Stimulated activated CD8-positive, alpha-beta memory T cell treated with anti-CD3 and anti-CD28 coated beads, Interleukin-15, amount 100 ng/mL, for 24 hours (primary cell): ENCODE measurements around the gene SLC46A2.

Source experiments
- DNase-seq: peaks from one replicate; pipeline ENCODE4 v3.0.0-alpha.2; 2020; ENCODE audit warnings: low read depth

SLC46A2 gene, protein sequence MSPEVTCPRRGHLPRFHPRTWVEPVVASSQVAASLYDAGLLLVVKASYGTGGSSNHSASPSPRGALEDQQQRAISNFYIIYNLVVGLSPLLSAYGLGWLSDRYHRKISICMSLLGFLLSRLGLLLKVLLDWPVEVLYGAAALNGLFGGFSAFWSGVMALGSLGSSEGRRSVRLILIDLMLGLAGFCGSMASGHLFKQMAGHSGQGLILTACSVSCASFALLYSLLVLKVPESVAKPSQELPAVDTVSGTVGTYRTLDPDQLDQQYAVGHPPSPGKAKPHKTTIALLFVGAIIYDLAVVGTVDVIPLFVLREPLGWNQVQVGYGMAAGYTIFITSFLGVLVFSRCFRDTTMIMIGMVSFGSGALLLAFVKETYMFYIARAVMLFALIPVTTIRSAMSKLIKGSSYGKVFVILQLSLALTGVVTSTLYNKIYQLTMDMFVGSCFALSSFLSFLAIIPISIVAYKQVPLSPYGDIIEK

GRCh38 chr9:112890106-112891081 lies at the start of gene SLC46A2:
SLC46A2 (minus strand) TSS chr9:112890876; CDS start chr9:112890681, 195 bp downstream.
- DNase-seq = no peak

DNA sequence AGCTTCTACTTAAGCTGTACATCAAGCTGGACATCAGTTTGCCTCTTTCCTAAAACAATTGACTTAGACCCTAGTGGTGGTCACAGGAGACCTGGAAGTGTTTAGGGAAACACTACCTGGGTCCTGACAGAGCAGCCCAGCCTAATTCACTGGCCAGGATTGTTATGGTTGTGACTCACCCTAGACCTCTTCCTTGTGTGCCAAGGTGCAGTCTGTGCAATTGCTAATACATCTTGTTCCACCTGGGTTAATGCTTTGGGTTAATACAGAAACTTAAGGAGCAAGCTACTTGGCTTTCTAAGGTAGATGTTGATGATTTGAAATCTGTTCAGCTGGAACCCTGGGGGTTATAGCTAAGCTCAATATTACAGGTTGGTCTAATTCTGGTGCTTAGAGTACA lies 48.7 kb upstream of the SLC46A2 start:
- DNase-seq = no peak

DNA sequence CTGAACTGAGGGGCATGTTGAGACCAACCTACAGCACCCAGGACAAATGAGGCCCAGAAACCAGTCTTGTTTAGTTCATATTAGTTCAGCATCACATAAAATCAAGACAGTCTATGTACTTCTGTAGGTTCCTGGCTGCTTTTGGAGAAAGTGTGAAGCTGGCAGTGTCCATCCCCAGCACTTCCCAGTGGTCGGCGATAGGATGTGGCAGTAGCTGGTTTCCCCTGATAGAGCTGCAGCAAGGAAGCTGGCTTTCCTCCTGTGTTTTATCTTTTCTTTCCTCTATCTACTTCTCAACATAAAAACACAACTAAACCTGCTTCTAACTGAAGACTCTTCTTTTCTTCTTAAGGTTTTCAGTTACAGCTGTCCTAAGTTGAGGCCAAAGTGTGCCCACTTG lies 43.0 kb upstream of the SLC46A2 start:
- DNase-seq = no peak

DNA sequence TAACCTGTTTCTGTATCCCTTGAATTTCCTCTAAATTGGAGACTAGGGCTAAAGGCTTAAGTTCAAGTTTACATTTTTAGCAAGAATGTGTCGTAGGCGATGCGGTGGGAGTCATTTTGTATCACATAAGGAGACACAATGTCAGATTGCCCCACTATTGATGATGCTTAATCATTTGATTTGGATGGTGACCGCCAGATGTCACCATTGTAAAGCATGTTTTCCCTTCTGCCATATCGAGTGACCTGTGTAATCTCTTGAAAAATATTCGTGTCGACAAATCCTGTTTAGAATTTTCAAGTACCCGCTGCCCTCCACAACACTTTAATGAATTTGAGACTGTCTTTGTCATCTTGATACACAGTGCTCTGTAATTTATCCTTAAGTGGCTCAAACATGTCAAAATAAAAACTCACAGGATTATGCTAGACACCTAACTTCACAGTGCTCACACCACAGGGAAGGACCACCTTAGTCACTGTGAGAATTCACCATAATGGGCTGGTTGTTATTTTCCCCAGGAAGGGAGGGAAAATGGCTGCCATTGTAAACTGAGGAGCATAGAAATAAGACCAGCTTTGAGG lies 34.5 kb upstream of the SLC46A2 start:
- DNase-seq = no peak

DNA sequence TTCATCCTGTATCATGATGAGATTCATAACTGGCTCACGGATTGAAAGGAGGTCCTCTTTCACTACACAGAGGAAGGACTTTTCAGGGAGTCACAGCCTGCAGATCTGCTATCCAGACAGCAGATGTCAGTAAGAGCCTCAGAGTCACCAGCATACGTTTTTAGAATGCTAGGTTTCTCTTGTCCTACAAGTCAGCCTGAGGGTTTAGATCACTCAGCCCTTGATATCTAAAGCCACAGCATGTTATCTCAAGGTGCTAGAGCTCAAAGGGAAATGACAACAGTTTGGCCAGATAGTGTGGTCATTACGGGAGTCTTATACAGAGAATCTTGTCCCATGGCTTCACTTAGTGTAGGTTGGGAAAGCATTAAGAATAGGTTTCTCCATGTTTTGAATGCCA lies 30.9 kb upstream of the SLC46A2 start:
- DNase-seq = no peak

GRCh38 chr9:112917987-112918362 lies 27.3 kb upstream of the SLC46A2 start:
- no peak for DNase-seq

DNA sequence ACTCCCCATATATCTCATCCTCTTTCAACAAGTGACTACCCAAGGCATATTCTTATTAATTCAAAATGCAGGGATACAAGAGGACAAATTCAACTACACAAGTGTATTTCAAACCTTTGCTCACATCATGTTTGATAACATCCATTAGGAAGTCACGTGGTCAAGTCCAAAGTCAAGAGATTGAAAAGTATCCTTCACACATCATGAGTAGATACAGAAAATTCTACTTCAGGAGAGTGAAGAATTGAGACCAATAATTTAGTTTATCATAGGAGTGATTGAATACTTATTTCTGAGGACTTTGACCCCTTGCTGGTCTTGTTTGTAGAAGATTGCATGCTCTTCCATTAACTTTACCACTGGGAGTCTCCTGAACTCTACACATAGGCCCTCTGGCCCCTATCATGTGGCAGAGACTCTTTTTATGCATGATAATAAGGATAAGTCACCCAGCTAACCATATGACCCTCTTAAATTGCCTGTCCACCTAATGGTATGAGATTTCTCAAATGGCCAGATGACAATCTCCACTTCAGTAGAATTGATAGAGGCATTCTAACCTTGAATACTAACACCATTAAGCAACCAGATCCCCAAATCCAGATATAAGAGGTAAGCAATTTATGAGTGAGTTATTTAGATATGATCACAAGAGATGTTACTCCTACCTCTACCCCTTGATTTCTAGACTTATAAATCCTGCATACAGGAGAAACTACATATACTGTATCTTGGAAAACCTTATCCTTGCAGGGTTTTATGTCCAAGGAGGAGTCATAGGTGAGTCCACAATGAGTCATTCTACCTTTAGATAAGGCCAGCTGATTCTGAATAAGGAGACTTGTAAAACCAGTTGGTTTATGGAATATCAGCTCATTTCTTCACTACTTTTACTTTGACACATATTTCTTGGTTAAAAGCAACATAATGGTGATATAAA lies 26.6 kb upstream of the SLC46A2 start:
- DNase-seq = no peak

GRCh38 chr9:112914524-112914923 lies 23.8 kb upstream of the SLC46A2 start:
- DNase-seq = no peak

- DNase-seq = no peak
Observed at GRCh38 chr9:112913326-112913725, 22.6 kb upstream of the SLC46A2 start.

DNA sequence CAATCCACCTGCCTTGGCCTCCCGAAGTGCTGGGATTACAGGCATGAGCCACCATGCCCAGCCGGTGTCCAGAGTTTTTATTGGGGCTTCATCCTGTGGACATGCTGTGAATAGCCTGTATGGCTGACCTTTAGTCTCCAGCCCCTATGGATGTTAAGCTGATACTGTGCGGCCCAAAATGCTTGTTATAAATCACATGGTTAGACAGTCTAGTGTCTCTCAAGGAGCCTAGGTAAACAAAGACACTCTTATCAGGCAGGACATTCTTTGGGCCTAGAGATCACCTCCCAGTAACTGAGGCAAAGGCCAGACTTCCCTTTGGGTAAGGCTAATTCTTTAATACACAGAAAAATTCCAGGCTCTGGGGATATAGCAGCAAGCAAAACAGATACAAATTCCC lies 22.0 kb upstream of the SLC46A2 start:
- DNase-seq = no peak

DNA sequence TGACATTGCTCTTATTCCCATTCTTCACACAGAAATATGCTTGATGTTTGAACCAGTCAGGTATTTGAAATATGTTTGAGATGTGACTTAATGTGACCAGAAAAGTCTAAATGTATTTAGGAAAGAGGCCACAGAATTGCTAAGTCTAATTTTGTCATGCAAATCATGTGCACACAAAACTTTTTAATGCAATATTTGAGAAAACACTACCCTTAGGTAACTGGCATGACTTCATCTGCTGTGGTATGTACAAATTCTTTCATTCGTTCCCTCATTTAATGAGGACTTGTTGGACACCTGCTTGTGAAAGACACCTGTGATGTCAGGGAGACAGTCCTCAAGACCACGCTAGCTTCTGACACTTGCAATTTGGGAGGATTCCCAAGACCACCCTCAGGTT lies 21.1 kb upstream of the SLC46A2 start:
- DNase-seq = no peak

GRCh38 chr9:112905084-112905483 lies 14.4 kb upstream of the SLC46A2 start:
- no peak for DNase-seq

DNA sequence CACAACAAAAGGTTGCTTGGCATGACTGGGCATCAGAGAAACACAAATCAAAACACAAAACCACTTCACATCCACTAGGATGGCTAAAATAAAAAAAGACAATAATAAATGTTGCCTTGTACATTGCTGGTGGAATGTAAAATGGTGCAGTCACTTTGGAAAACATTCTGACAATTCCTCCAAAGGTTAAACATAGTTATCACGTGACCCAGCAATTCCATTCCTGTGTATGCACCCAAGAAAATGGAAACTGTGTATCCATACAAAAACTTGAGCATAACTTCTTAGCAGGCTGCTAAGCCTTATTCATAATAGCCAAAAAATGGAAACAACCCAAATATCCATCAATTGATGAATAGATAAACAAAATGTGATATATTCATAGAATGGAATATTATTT lies 10.2 kb upstream of the SLC46A2 start:
- no peak for DNase-seq

- DNase-seq = no peak
Observed at GRCh38 chr9:112900488-112900887, 9.8 kb upstream of the SLC46A2 start.

GRCh38 chr9:112898872-112899311 lies 8.2 kb upstream of the SLC46A2 start:
- no peak for DNase-seq

- DNase-seq = no peak
Observed at GRCh38 chr9:112896131-112896530, 5.5 kb upstream of the SLC46A2 start.

GRCh38 chr9:112894699-112895098 lies 4.0 kb upstream of the SLC46A2 start:
- no peak for DNase-seq

DNA sequence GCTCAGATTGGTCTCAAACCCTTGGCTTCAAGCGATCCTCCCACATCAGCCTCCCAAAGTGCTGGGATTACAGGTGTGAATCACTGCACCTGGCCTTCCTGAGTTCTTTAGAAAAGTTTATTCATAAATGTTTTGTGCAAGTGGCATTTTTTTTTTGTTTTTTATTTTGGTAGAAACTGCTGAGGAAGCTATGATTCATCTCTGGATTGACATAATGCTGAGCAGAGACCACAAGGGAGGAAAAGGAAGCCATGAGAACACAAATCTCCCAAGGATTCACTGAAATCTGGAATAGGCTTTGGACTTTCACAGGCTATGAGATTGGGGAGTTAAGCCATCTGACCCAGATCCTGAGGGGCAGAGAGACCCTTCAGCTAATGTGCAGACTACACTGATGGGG lies 3.4 kb upstream of the SLC46A2 start:
- no peak for DNase-seq

DNA sequence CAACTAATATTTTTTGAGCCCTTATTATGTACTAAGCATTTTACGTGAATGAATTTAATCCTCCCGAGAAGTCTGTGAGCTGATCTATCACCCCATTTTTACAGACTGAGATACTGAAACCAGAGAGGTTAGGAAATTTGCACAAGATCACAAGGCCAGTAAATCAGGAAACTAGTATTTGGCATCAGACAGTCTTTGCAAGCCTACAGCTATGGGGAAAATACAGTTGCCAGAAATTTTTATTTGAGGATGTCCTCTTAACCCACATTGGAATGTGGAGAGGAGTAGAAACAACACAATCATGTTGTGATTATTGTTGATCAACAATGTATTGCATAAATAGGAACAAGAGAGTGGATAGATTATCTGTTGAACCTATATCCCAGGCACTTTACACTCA lies 2.3 kb upstream of the SLC46A2 start:
- no peak for DNase-seq

GRCh38 chr9:112891521-112891920 lies 845 bp upstream of the SLC46A2 start:
- no peak for DNase-seq

DNA sequence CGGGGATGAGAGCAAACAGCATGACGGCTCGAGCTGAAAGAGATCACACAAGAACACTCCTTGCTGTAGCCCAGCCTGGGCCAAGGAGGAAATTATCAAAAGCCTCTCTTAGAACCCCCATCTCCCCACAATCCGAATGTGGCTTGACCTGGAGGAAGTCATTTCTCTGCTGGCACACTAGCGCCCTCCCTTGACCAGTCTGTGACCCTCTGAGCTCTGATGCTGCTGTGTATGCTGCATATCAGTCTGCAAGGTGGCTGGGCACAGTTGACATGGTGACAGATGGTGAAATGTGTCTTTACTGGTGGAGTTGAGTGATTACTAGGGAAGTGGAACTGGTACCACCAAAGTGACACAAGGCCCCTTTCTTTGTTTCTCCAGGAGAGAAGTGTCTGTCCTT lies 3.3 kb downstream of the SLC46A2 start:
- DNase-seq = no peak
